Liver (tissue), 9 donors: ENCODE results near the gene COBL. TPM values are rescaled to one million over a fixed set of nuclear protein-coding genes. Genes with fewer than 3 reads are reported as not detected.

ENCODE experiments used
- DNase-seq: peaks from one replicate; pipeline ENCODE4 v3.0.0-alpha.2; 2017; ENCODE audit warnings: low spot score
- H3K27ac ChIP-seq, 2 donors: one replicate each; pipeline ENCODE4 v1.7.0; 2013; ENCODE audit warnings: inconsistent platforms in 2 of 2, low read length in 2 of 2, control low read depth in 1 of 2, low read depth in 1 of 2, mild to moderate bottlenecking in 1 of 2
- H3K27me3 ChIP-seq, 4 donors: one replicate each; pipeline versions ENCODE4 v1.6.1 to v1.7.0; 2013; ENCODE audit warnings: low read length in 3 of 4, inconsistent platforms in 1 of 4, mild to moderate bottlenecking in 1 of 4, moderate library complexity in 1 of 4; ENCODE audit not compliant: control insufficient read depth in 4 of 4, insufficient read depth in 4 of 4
- H3K36me3 ChIP-seq, 4 donors: one replicate each; pipeline versions ENCODE4 v1.6.1 to v1.7.0; 2013; ENCODE audit warnings: low read length in 3 of 4, mild to moderate bottlenecking in 3 of 4, low read depth in 1 of 4, moderate library complexity in 1 of 4; ENCODE audit not compliant: control insufficient read depth in 4 of 4, insufficient read depth in 3 of 4
- H3K4me1 ChIP-seq, 4 donors: one replicate each; pipeline versions ENCODE4 v1.6.1 to v1.7.0; 2013; ENCODE audit warnings: low read length in 3 of 4, mild to moderate bottlenecking in 3 of 4, moderate library complexity in 1 of 4; ENCODE audit not compliant: control insufficient read depth in 4 of 4, insufficient read depth in 4 of 4
- H3K4me3 ChIP-seq, 3 donors: one replicate each; pipeline versions ENCODE4 v1.6.1 to v1.7.0; 2013; ENCODE audit warnings: low read length in 3 of 3, control low read depth in 1 of 3, low read depth in 1 of 3, mild to moderate bottlenecking in 1 of 3
- H3K9ac ChIP-seq, 2 donors: one replicate each; pipeline ENCODE4 v1.7.0; 2013; ENCODE audit warnings: low read length in 2 of 2, mild to moderate bottlenecking in 2 of 2, moderate library complexity in 2 of 2, control low read depth in 1 of 2, low read depth in 1 of 2
- H3K9me3 ChIP-seq, 4 donors: one replicate each; pipeline versions ENCODE4 v1.6.1 to v1.7.0; 2013; ENCODE audit warnings: low read length in 3 of 4; ENCODE audit not compliant: control insufficient read depth in 4 of 4
- ATF3 ChIP-seq: IDR thresholded peaks from 2 replicates; pipeline ENCODE4 v1.6.1; 2016; ENCODE audit warnings: antibody characterized with exemption
- CTCF ChIP-seq: fragments of 150-350 bp; IDR thresholded peaks from 2 replicates; pipeline ENCODE4 v1.5.1; 2017; ENCODE audit warnings: improper control_type of control experiment, low read depth, low read length; ENCODE audit not compliant: missing input control
- EGR1 ChIP-seq, 2 donors: IDR thresholded peaks; 2 replicates each; pipeline ENCODE4 v1.6.1; 2016 to 2018; ENCODE audit warnings: antibody characterized with exemption in 2 of 2, low read depth in 2 of 2
- FOXA1 ChIP-seq: IDR thresholded peaks from 2 replicates; pipeline ENCODE4 v1.6.1; 2016; ENCODE audit warnings: antibody characterized with exemption
- FOXA2 ChIP-seq: IDR thresholded peaks from 2 replicates; pipeline ENCODE4 v1.6.1; 2016; ENCODE audit warnings: antibody characterized with exemption
- GABPA ChIP-seq, 2 donors: IDR thresholded peaks in 1 of 2; conservative IDR thresholded peaks in 1 of 2; 2 replicates each; pipeline ENCODE4 v1.6.1; 2016; ENCODE audit warnings: antibody characterized with exemption in 2 of 2, mild to moderate bottlenecking in 1 of 2, moderate library complexity in 1 of 2
- HNF4A ChIP-seq, 2 donors: conservative IDR thresholded peaks; 2 replicates each; pipeline ENCODE4 v1.6.1; 2016; ENCODE audit warnings: antibody characterized with exemption in 2 of 2, mild to moderate bottlenecking in 2 of 2
- HNF4G ChIP-seq: IDR thresholded peaks from 2 replicates; pipeline ENCODE4 v1.6.1; 2016; ENCODE audit warnings: antibody characterized with exemption
- JUND ChIP-seq, 2 donors: IDR thresholded peaks; 2 replicates each; pipeline ENCODE4 v1.6.1; 2016; ENCODE audit warnings: antibody characterized with exemption in 2 of 2
- MAX ChIP-seq: IDR thresholded peaks from 2 replicates; pipeline ENCODE4 v1.6.1; 2016; ENCODE audit warnings: antibody characterized with exemption
- NR2F2 ChIP-seq: IDR thresholded peaks from 2 replicates; pipeline ENCODE4 v1.6.1; 2016; ENCODE audit warnings: antibody characterized with exemption
- RAD21 ChIP-seq, 2 donors: IDR thresholded peaks; 2 replicates each; pipeline ENCODE4 v1.6.1; 2016; ENCODE audit warnings: antibody characterized with exemption in 2 of 2, mild to moderate bottlenecking in 2 of 2
- REST ChIP-seq: IDR thresholded peaks from 2 replicates; pipeline ENCODE4 v1.6.1; 2016; ENCODE audit warnings: antibody characterized with exemption, mild to moderate bottlenecking
- RXRA ChIP-seq, 2 donors: IDR thresholded peaks; 2 replicates each; pipeline ENCODE4 v1.6.1; 2017 to 2018; ENCODE audit warnings: antibody characterized with exemption in 2 of 2, mild to moderate bottlenecking in 1 of 2
- SP1 ChIP-seq: IDR thresholded peaks from 2 replicates; pipeline ENCODE4 v1.6.1; 2018; ENCODE audit warnings: antibody characterized with exemption, mild to moderate bottlenecking
- TAF1 ChIP-seq: conservative IDR thresholded peaks from 2 replicates; pipeline ENCODE4 v1.6.1; 2016; ENCODE audit warnings: antibody characterized with exemption, mild to moderate bottlenecking
- YY1 ChIP-seq: IDR thresholded peaks from 2 replicates; pipeline ENCODE4 v1.6.1; 2016; ENCODE audit warnings: antibody characterized with exemption, mild to moderate bottlenecking
- ZBTB33 ChIP-seq: IDR thresholded peaks from 2 replicates; pipeline ENCODE4 v1.6.1; 2016; ENCODE audit warnings: antibody characterized with exemption
- WGBS: extraction: QIAGEN DNeasy Blood & Tissue Kit; methylation state at CpG from one replicate; pipeline ENCODE4 v1.1.7; 2013; 5-methylcytosine and 5-hydroxymethylcytosine counted together
- polyA plus RNA-seq, 2 donors: library from polyadenylated mRNA; stranded (reverse) in 1 of 2; unstranded in 1 of 2; fragments of 200-250 nt in 1 of 2; fragments of >200 nt in 1 of 2; fragmentation: Nextera tagmentation in 1 of 2; extraction: Ambion mirVana in 1 of 2; gene quantifications; one replicate each; pipeline versions ENCODE4 v1.2.1 to v1.2.3, GENCODE V29; 2013 to 2015
- total RNA-seq, 2 donors: library from RNA; depleted of rRNA; stranded (reverse); fragments of >200 nt; gene quantifications; one replicate each; pipeline ENCODE4 v1.2.3, GENCODE V29; 2014
- donor health status: healthy.
- donor health status: healthy.
- donor health status: healthy.
- donor health status: healthy.
- donor health status: healthy.

Gene COBL
- total and polyA plus RNA-seq, 4 donors: 5.8 to 18.7 (median 10.7) TPM

- Histone ChIP-seq H3K9ac (no peak overlapping the region), H3K4me1 (no peaks in the 10 kb centered on the region), H3K9me3 (no peaks in the 10 kb centered on the region), H3K36me3 (peaks cover 0 to 6% (median 1%) of the 10 kb centered on the region in 4 donors), H3K27me3 (no peaks in the 10 kb centered on the region), H3K27ac (no peak overlapping the region), H3K4me3 (no peak overlapping the region)
- DNase-seq: no peak
- TF ChIP-seq YY1 (no peak), REST (no peak), GABPA (IDR thresholded peaks at IDR 0.05 in 1 of 2, conservative IDR thresholded peaks at IDR 0.05 in 1 of 2) (no peak), EGR1 (IDR thresholded peaks at IDR 0.05; ENCODE audit: low read depth in 2 of 2) (no peak), JUND (IDR thresholded peaks at IDR 0.05) (no peak), FOXA1 (no peak), ZBTB33 (no peak), CTCF (no peak), MAX (no peak), HNF4A (conservative IDR thresholded peaks at IDR 0.05) (no peak), HNF4G (no peak), ATF3 (no peak), RXRA (IDR thresholded peaks at IDR 0.05) (no peak), RAD21 (IDR thresholded peaks at IDR 0.05) (no peak), SP1 (no peak), FOXA2 (no peak), TAF1 (no peak), NR2F2 (no peak)
- WGBS: 98% methylated on average over 7 of the region's 7 CpGs
Measured at GRCh38 chr7:51214098-51214497, 102.5 kb downstream of the COBL start.
